HEK293T (cell line): ENCODE measurements around the gene SLC5A2.

Source experiments
- BHLHE40 ChIP-seq: fragments of 450-650 bp; IDR thresholded peaks from 2 replicates; pipeline ENCODE4 v1.6.1; 2016; ENCODE audit warnings: mild to moderate bottlenecking, moderate library complexity, borderline replicate concordance
- ELF4 ChIP-seq: fragments of 450-650 bp; IDR thresholded peaks from 2 replicates; pipeline ENCODE4 v1.6.1; 2017; ENCODE audit warnings: antibody characterized with exemption
- FOXA1 ChIP-seq: fragments of 450-650 bp; IDR thresholded peaks from 2 replicates; pipeline ENCODE4 v1.6.1; 2016; ENCODE audit warnings: mild to moderate bottlenecking
- FOXK2 ChIP-seq: fragments of 450-650 bp; IDR thresholded peaks from 2 replicates; pipeline ENCODE4 v1.6.1; 2016; ENCODE audit warnings: mild to moderate bottlenecking
- FOXM1 ChIP-seq: fragments of 450-650 bp; IDR thresholded peaks from 2 replicates; pipeline ENCODE4 v1.6.1; 2017; ENCODE audit warnings: mild to moderate bottlenecking, borderline replicate concordance
- HDGF ChIP-seq: fragments of 450-650 bp; IDR thresholded peaks from 2 replicates; pipeline ENCODE4 v1.6.1; 2017; ENCODE audit warnings: antibody characterized with exemption, borderline replicate concordance
- L3MBTL2 ChIP-seq: fragments of 450-650 bp; conservative IDR thresholded peaks from 2 replicates; pipeline ENCODE4 v1.6.1; 2016; ENCODE audit warnings: mild to moderate bottlenecking
- LEF1 ChIP-seq: fragments of 450-650 bp; IDR thresholded peaks from 2 replicates; pipeline ENCODE4 v1.6.1; 2017; ENCODE audit warnings: mild to moderate bottlenecking, borderline replicate concordance
- NFRKB ChIP-seq: fragments of 450-650 bp; IDR thresholded peaks from 2 replicates; pipeline ENCODE4 v1.6.1; 2016; ENCODE audit warnings: mild to moderate bottlenecking, moderate library complexity
- SP1 ChIP-seq: fragments of 450-650 bp; IDR thresholded peaks from 2 replicates; pipeline ENCODE4 v1.6.1; 2017
- SUZ12 ChIP-seq: fragments of 450-650 bp; IDR thresholded peaks from 2 replicates; pipeline ENCODE4 v1.6.1; 2016; ENCODE audit warnings: mild to moderate bottlenecking
- ZNF384 ChIP-seq: fragments of 450-650 bp; IDR thresholded peaks from 2 replicates; pipeline ENCODE4 v1.6.1; 2016

DNA sequence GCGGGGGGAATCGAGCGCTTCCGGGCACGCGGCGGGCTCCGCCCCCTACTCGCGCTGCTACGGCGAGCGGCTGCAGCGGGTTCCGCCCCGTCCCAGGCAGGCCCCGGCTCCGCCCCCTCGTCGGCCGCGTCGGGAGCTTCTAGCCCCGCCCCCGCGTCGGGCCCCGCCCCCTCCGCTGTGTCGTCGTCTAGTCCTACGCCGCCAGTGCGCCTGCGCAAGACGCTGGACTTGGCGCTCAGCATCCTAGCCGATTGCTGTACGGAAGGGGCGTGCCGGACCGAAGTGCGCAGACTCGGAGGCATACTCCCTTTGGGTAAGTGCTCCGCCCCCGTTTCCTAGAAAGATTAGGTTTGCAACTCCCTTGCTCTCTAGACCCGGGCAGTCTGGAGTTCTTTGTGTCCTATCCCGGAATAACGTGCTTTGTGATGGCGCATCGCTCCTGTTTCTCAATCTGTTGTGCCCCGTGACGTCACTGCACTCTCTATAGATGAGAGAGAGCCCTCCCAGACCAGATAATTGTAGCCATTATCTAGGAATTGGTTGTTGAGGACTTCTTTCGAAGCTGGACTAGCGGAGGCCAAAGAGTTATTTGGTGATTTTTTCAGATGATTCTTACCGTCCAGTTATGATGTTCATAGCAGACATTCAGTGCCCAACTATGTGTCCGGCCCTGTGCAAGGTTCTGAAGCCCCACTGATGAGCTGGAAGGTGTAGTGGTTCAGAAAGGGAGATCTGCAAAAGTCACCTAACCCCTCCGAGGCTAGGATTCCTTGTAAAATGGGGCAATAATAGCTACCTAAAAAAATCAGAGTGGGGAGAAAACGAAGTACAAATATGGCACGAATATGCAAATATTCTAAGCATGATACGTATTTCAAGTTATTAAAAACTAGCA, 23.0 kb upstream of the SLC5A2 start:
- TF ChIP-seq NFRKB (no peak), L3MBTL2 (no peak), HDGF (no peak), FOXM1 (no peak), SP1 (no peak), LEF1 (no peak), BHLHE40 (no peak), ELF4 (no peak), ZNF384 (no peak), FOXA1 (no peak), FOXK2 (no peak), SUZ12 (no peak)
